Caco-2 (cell line): ENCODE results near the gene ZNF71. TPM values are rescaled to one million over a fixed set of nuclear protein-coding genes. Genes with fewer than 3 reads are reported as not detected.

ENCODE experiments used
- BruUV-seq: library from RNA; stranded (reverse); fragments of 400-500 nt; replicated peaks from 2 replicates; lab custom pipeline; 2021; lab: Mats Ljungman, UMichigan
- CTCF ChIA-PET: fragments of 300-600 bp; sonication (Branson Sonifier 250); formaldehyde crosslinking; loops from one replicate; lab custom pipeline; 2022; ENCODE audit warnings: antibody characterized with exemption; lab: Charles Lee
- POLR2A ChIA-PET: fragments of 300-600 bp; sonication (Branson Sonifier 250); formaldehyde crosslinking; loops from one replicate; lab custom pipeline; 2022; ENCODE audit warnings: antibody characterized with exemption; lab: Charles Lee
- DNase-seq, 2 experiments: peaks; one replicate each; pipeline versions ENCODE4 v3.0.0 to v3.0.0-alpha.2; 2020 to 2022
- H3K27me3 ChIP-seq: replicated peaks from 2 replicates; pipeline ENCODE4 v1.6.0; 2011; ENCODE audit warnings: low read length; ENCODE audit not compliant: control insufficient read depth, insufficient read depth
- H3K36me3 ChIP-seq: 2 replicates; pipeline ENCODE4 v1.5.1; 2011; ENCODE audit warnings: low read length; ENCODE audit not compliant: control insufficient read depth, insufficient read depth
- H3K4me1 ChIP-seq: fragments of 250-450 bp; sonication (Bioruptor Pico); 2 replicates; pipeline ENCODE4 v1.5.1; 2020; ENCODE audit warnings: mild to moderate bottlenecking
- H3K4me3 ChIP-seq: 2 replicates; pipeline ENCODE4 v1.5.1; 2011; ENCODE audit warnings: low read depth, mild to moderate bottlenecking, control low read depth, low read length
- H3K9me3 ChIP-seq: fragments of 250-450 bp; sonication (Bioruptor Pico); 2 replicates; pipeline ENCODE4 v1.5.1; 2020; ENCODE audit warnings: mild to moderate bottlenecking, moderate library complexity
- H3K27ac Mint-ChIP-seq: one replicate; pipeline ENCODE4 v1.8.0; 2022; ENCODE audit warnings: mixed read lengths; ENCODE audit not compliant: unreplicated experiment
- H3K27me3 Mint-ChIP-seq: one replicate; pipeline ENCODE4 v1.8.0; 2022; ENCODE audit warnings: mixed read lengths; ENCODE audit not compliant: insufficient read depth, unreplicated experiment
- H3K36me3 Mint-ChIP-seq: one replicate; pipeline ENCODE4 v1.8.0; 2022; ENCODE audit warnings: mild to moderate bottlenecking, mixed read lengths; ENCODE audit not compliant: insufficient read depth, unreplicated experiment
- H3K4me1 Mint-ChIP-seq: one replicate; pipeline ENCODE4 v1.8.0; 2022; ENCODE audit warnings: low read depth, mixed read lengths; ENCODE audit not compliant: unreplicated experiment
- H3K4me3 Mint-ChIP-seq: one replicate; pipeline ENCODE4 v1.8.0; 2022; ENCODE audit warnings: mild to moderate bottlenecking, moderate library complexity, mixed read lengths; ENCODE audit not compliant: unreplicated experiment
- H3K9me3 Mint-ChIP-seq: one replicate; pipeline ENCODE4 v1.8.0; 2022; ENCODE audit warnings: mixed read lengths; ENCODE audit not compliant: unreplicated experiment
- intact Hi-C: fragments of 100-400 bp; cut with micrococcal nuclease; formaldehyde crosslinking; loops from one replicate; pipeline ENCODE4 v1.10.0; 2022; ENCODE audit not compliant: unreplicated experiment
- total RNA-seq: library from RNA; stranded (reverse); gene quantifications from 2 replicates; pipeline ENCODE4 v1.2.3, GENCODE V29; 2022
- TF ChIP-seq, protein P1 (sequence below), 2 experiments: fragments of 200-600 bp in 1 of 2; IDR thresholded peaks; 1 replicate in 1 of 2; 2 replicates in 1 of 2; pipeline versions ENCODE4 v1.5.1 to v1.8.0; 2011 to 2022; ENCODE audit warnings: antibody characterized with exemption in 1 of 2, control low read depth in 1 of 2, inconsistent platforms in 1 of 2, low read depth in 1 of 2, low read length in 1 of 2, mild to moderate bottlenecking in 1 of 2, moderate library complexity in 1 of 2; ENCODE audit not compliant: insufficient read depth in 1 of 2, severe bottlenecking in 1 of 2, unreplicated experiment in 1 of 2

ZNF71 gene
- total RNA-seq, 1 experiment from 2014 or later: 1.1 TPM

DNA sequence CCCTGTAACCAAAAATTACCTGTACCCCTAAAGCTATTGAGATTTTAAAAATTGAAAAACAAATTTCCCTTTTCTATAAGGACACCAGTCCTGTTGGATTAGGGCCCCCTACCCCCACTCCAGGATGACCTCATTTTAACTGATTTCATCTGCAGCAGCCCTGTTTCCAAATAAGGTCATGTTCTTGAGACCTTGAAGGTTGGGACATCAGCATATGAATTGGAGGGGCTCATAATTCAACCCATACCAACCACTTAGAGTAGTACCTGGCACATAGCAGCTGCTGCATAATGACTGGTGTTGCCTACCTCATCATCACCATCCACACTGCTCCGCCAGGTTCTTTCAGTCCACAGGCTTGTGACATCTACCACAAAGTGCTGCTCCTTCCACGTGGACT is 17.6 kb downstream of the ZNF71 start:
- Mint-ChIP-seq H3K27me3 (no peaks in the 10 kb centered on the region), H3K36me3 (peaks cover 9% of the 10 kb centered on the region), H3K27ac (no peak overlapping the region), H3K4me1 (no peaks in the 10 kb centered on the region), H3K9me3 (peaks cover 79% of the 10 kb centered on the region), H3K4me3 (no peak overlapping the region)
- Histone ChIP-seq H3K4me1 (no peaks in the 10 kb centered on the region), H3K36me3 (no peaks in the 10 kb centered on the region; the same call in 1 of the 2 replicates), H3K9me3 (no peaks in the 10 kb centered on the region; the same call in none of the 2 replicates), H3K27me3 (no peaks in the 10 kb centered on the region), H3K4me3 (no peak overlapping the region)
- no TSS peak for BruUV-seq
- intact Hi-C loops: no loop called here
- POLR2A ChIA-PET: no interaction called here
- CTCF ChIA-PET: no interaction called here
- DNase-seq: no peak
- TF ChIP-seq, protein P1, sequence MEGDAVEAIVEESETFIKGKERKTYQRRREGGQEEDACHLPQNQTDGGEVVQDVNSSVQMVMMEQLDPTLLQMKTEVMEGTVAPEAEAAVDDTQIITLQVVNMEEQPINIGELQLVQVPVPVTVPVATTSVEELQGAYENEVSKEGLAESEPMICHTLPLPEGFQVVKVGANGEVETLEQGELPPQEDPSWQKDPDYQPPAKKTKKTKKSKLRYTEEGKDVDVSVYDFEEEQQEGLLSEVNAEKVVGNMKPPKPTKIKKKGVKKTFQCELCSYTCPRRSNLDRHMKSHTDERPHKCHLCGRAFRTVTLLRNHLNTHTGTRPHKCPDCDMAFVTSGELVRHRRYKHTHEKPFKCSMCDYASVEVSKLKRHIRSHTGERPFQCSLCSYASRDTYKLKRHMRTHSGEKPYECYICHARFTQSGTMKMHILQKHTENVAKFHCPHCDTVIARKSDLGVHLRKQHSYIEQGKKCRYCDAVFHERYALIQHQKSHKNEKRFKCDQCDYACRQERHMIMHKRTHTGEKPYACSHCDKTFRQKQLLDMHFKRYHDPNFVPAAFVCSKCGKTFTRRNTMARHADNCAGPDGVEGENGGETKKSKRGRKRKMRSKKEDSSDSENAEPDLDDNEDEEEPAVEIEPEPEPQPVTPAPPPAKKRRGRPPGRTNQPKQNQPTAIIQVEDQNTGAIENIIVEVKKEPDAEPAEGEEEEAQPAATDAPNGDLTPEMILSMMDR (IDR thresholded peaks at IDR 0.05; ENCODE audit: insufficient read depth in 1 of 2, low read depth in 1 of 2, low read length in 1 of 2, severe bottlenecking in 1 of 2, unreplicated experiment in 1 of 2): no peak

GRCh38 chr19:56613639-56614038 is 18.5 kb downstream of the ZNF71 start:
- no peaks in the 10 kb centered on the region for H3K4me1 ChIP-seq
- ChIA-PET CTCF (no interaction called here), POLR2A (no interaction called here)
- intact Hi-C loops: no loop called here
- H3K9me3 Mint-ChIP-seq: peaks cover 75% of the 10 kb centered on the region
- no peaks in the 10 kb centered on the region; the same call in 1 of the 2 replicates for H3K36me3 ChIP-seq
- H3K4me3 ChIP-seq: no peak overlapping the region
- no TSS peak for BruUV-seq
- no peaks in the 10 kb centered on the region for H3K27me3 ChIP-seq
- H3K4me1 Mint-ChIP-seq: no peaks in the 10 kb centered on the region
- H3K9me3 ChIP-seq: no peaks in the 10 kb centered on the region; the same call in none of the 2 replicates
- DNase-seq: no peak
- H3K27me3 Mint-ChIP-seq: no peaks in the 10 kb centered on the region
- no peak overlapping the region for H3K27ac Mint-ChIP-seq
- TF ChIP-seq, protein P1 (IDR thresholded peaks at IDR 0.05; ENCODE audit: insufficient read depth in 1 of 2, low read depth in 1 of 2, low read length in 1 of 2, severe bottlenecking in 1 of 2, unreplicated experiment in 1 of 2): no peak
- H3K36me3 Mint-ChIP-seq: peaks cover 10% of the 10 kb centered on the region
- no peak overlapping the region for H3K4me3 Mint-ChIP-seq

DNA sequence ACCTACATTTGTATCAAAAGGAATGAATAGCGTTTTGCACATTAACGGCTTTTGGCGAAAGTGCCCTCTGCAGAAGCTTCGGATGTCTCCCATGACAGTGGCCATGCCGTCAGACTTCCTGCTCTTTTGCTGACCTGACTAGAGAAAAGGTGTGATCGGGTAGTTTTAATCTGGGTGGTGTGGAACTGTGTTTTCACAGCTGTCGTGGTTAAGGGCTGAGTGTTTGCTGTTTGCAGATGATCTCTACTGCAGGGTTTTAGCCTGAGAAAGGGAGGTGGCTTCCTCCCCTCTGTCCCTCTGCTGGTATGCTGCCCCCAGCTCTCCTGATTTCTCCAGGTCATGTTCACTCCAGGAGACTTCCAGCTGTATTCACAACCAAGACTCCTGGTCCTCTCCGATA is 22.4 kb downstream of the ZNF71 start:
- DNase-seq: no peak
- intact Hi-C loops: no loop called here
- H3K27me3 ChIP-seq: no peaks in the 10 kb centered on the region
- H3K4me3 ChIP-seq: no peak overlapping the region
- Mint-ChIP-seq H3K27me3 (no peaks in the 10 kb centered on the region), H3K36me3 (peaks cover 10% of the 10 kb centered on the region), H3K9me3 (peaks cover 59% of the 10 kb centered on the region), H3K27ac (no peak overlapping the region), H3K4me3 (no peak overlapping the region), H3K4me1 (no peaks in the 10 kb centered on the region)
- ChIA-PET CTCF (no interaction called here), POLR2A (no interaction called here)
- H3K9me3 ChIP-seq: 0 out of 2 replicates have a peak, but pooled peaks cover 4% of the 10 kb centered on the region
- no peaks in the 10 kb centered on the region; the same call in 1 of the 2 replicates for H3K36me3 ChIP-seq
- TF ChIP-seq, protein P1 (IDR thresholded peaks at IDR 0.05; ENCODE audit: insufficient read depth in 1 of 2, low read depth in 1 of 2, low read length in 1 of 2, severe bottlenecking in 1 of 2, unreplicated experiment in 1 of 2): no peak
- no TSS peak for BruUV-seq
- no peaks in the 10 kb centered on the region for H3K4me1 ChIP-seq
